C4-2B (cell line): Measurements from ENCODE around the gene NHLRC4.

ENCODE experiments used
- ZFX ChIP-seq: fragments of 450-650 bp; IDR thresholded peaks from 2 replicates; pipeline ENCODE4 v1.6.1; 2017
- TF ChIP-seq, protein P1 (sequence below): fragments of 450-650 bp; conservative IDR thresholded peaks from 2 replicates; pipeline ENCODE4 v1.5.1; 2017; ENCODE audit warnings: mild to moderate bottlenecking

DNA sequence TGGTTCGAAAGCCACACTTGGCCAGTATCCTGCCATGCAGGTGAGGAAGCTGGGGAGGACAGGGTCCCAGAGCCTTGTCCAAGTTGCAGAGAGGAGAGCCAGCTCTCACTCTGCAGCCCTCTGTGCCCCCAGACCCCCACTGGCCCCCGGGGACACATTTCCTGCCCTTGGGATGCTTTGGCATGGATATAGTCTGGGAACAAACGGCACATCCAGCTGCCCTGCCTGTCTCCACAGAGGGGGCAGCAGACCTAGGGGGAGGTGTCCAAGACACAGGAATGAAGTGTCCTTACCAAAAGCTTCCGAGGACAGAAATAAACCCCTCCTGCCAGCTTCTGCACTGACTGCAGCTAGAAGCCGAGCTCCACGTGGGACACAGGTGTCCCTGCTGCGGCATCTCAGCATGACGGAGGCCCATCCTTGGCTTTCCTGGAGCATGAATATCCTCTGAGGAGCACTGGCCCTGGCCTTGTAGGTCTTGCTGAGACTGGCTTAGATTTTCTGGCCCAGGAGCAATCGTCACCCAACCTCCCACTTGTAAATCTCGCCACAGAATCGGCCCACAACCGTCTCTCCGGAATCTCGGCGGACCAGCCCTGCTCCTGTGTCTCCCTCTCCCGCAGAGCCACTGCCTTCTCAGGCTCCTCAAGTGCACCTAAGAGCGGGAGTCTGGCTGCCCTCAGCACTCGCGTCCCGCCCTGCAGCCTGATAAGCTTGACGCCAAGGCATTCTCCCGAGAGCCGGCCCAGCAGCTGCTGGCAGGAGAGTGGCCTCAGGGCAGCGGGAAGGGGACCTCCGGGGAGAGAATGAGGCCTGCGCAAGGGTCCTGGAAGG is 40.4 kb upstream of the NHLRC4 start:
- TF ChIP-seq, protein P1, sequence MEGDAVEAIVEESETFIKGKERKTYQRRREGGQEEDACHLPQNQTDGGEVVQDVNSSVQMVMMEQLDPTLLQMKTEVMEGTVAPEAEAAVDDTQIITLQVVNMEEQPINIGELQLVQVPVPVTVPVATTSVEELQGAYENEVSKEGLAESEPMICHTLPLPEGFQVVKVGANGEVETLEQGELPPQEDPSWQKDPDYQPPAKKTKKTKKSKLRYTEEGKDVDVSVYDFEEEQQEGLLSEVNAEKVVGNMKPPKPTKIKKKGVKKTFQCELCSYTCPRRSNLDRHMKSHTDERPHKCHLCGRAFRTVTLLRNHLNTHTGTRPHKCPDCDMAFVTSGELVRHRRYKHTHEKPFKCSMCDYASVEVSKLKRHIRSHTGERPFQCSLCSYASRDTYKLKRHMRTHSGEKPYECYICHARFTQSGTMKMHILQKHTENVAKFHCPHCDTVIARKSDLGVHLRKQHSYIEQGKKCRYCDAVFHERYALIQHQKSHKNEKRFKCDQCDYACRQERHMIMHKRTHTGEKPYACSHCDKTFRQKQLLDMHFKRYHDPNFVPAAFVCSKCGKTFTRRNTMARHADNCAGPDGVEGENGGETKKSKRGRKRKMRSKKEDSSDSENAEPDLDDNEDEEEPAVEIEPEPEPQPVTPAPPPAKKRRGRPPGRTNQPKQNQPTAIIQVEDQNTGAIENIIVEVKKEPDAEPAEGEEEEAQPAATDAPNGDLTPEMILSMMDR: no peak
- no peak for TF ChIP-seq ZFX
